ENCODE data around the gene RSPH9. TPM values are rescaled to one million over a fixed set of nuclear protein-coding genes. Genes with fewer than 3 reads are reported as not detected.

Gene RSPH9
- total RNA-seq = not detected

- no peak for ATAC-seq (ENCODE audit: insufficient number of reproducible peaks, low FRiP score, low read depth)
- Histone ChIP-seq H3K27ac (no peak within 1 kb of the TSS), H3K36me3 (peaks cover 18% of the 10 kb centered on the region), H3K4me3 (peak within 1 kb of the TSS; percentile 72), H3K27me3 (replicated peaks; ENCODE audit: insufficient read depth) (no peaks in the 10 kb centered on the region), H3K4me1 (ENCODE audit: control insufficient read depth in 1 of 2, low read depth in 2 of 2) (no peaks in the 10 kb centered on the region), H3K9me3 (no peaks in the 10 kb centered on the region)
- no peak for DNase-seq (ENCODE audit: low spot score)
- TF ChIP-seq CTCF (IDR thresholded peaks at IDR 0.05) = no peak
Measured at GRCh38 chr6:43644940-43645612, at the start of gene RSPH9. RSPH9 (plus strand) TSS chr6:43645036; CDS start chr6:43645099, 63 bp downstream.

- ATAC-seq (ENCODE audit: insufficient number of reproducible peaks, low FRiP score, low read depth) = no peak
- Histone ChIP-seq H3K27me3 (replicated peaks; ENCODE audit: insufficient read depth) (no peaks in the 10 kb centered on the region), H3K9me3 (no peaks in the 10 kb centered on the region), H3K4me3 (no peak overlapping the region), H3K4me1 (ENCODE audit: control insufficient read depth in 1 of 2, low read depth in 2 of 2) (no peaks in the 10 kb centered on the region), H3K27ac (no peak overlapping the region), H3K36me3 (peaks cover 29% of the 10 kb centered on the region)
- no peak for TF ChIP-seq CTCF (IDR thresholded peaks at IDR 0.05)
- DNase-seq (ENCODE audit: low spot score) = no peak
Measured at GRCh38 chr6:43600595-43600994, 44.2 kb upstream of the RSPH9 start.

DNA sequence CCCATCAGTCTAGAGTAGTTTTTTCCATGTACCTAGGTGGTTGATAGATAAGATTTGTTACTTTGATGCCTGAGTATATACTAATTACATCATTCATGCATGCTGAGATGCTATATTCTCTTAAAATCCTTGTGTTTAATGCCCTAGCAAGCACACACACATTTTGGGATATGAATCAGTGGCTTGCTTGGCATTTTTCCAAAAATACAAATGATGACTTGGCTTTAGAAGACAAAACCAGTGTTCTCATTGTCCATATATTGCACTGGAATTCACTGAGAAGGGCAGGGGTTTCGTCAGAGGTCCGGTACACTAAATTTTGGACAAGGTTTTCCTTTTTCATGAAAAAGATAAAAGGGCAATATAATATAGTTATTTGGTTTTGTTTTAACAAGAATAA is 40.7 kb upstream of the RSPH9 start:
- Histone ChIP-seq H3K9me3 (no peaks in the 10 kb centered on the region), H3K4me3 (no peak overlapping the region), H3K4me1 (ENCODE audit: control insufficient read depth in 1 of 2, low read depth in 2 of 2) (no peaks in the 10 kb centered on the region), H3K36me3 (peaks cover 20% of the 10 kb centered on the region), H3K27me3 (replicated peaks; ENCODE audit: insufficient read depth) (no peaks in the 10 kb centered on the region), H3K27ac (no peak overlapping the region)
- no peak for TF ChIP-seq CTCF (IDR thresholded peaks at IDR 0.05)
- no peak for DNase-seq (ENCODE audit: low spot score)
- no peak for ATAC-seq (ENCODE audit: insufficient number of reproducible peaks, low FRiP score, low read depth)

- Histone ChIP-seq H3K36me3 (peaks cover 27% of the 10 kb centered on the region), H3K4me1 (ENCODE audit: control insufficient read depth in 1 of 2, low read depth in 2 of 2) (no peaks in the 10 kb centered on the region), H3K9me3 (no peaks in the 10 kb centered on the region), H3K27ac (no peak overlapping the region), H3K27me3 (replicated peaks; ENCODE audit: insufficient read depth) (no peaks in the 10 kb centered on the region), H3K4me3 (no peak overlapping the region)
- no peak for TF ChIP-seq CTCF (IDR thresholded peaks at IDR 0.05)
- DNase-seq (ENCODE audit: low spot score) = no peak
- ATAC-seq (ENCODE audit: insufficient number of reproducible peaks, low FRiP score, low read depth) = no peak
Measured at GRCh38 chr6:43606019-43606418, 38.8 kb upstream of the RSPH9 start.

DNA sequence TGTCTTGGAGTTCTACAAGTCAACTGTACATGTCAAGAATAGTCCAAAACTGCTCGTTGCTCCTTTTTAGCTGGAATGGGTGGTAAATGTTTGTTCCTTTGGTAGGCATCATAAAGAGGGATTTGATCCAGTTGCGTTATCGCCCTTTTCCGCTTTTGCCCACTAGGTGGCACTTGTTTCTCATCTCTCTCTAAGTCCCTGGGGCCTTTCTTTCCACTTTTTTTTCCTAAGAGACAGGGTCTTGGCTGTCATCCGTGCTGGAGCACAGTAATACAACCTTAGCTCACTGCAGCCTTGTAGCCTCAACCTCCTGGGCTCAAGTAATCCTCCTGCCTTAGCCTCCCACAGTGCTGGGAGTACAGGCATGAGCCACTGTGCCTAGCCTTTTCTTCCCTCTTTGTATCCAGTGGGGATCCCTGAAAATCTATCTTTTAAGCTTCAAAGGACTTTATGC is 36.5 kb upstream of the RSPH9 start:
- TF ChIP-seq CTCF (IDR thresholded peaks at IDR 0.05) = peak; percentile 77
- Histone ChIP-seq H3K27ac (no peak overlapping the region), H3K4me1 (ENCODE audit: control insufficient read depth in 1 of 2, low read depth in 2 of 2) (no peaks in the 10 kb centered on the region), H3K27me3 (replicated peaks; ENCODE audit: insufficient read depth) (no peaks in the 10 kb centered on the region), H3K4me3 (no peak overlapping the region), H3K9me3 (no peaks in the 10 kb centered on the region), H3K36me3 (peaks cover 17% of the 10 kb centered on the region)
- no peak for ATAC-seq (ENCODE audit: insufficient number of reproducible peaks, low FRiP score, low read depth)
- no peak for DNase-seq (ENCODE audit: low spot score)
